K562 (cell line): Measurements from ENCODE around the gene TVP23A. TPM values are rescaled to one million over a fixed set of nuclear protein-coding genes. Genes with fewer than 3 reads are reported as not detected.

ENCODE experiments used
- ATAC-seq: fragments of 200-7000 bp; cut with Tn5 transposase; 3 replicates; pipeline ENCODE4 v1.9.1; 2020; ENCODE audit warnings: moderate library complexity
- BruUV-seq: library from RNA; stranded (reverse); fragments of 400-500 nt; replicated peaks from 2 replicates; lab custom pipeline; 2021; lab: Mats Ljungman, UMichigan
- CTCF ChIA-PET: fragments of 300-600 bp; formaldehyde crosslinking; extraction: SDS; loops from one replicate; lab custom pipeline; 2021; ENCODE audit warnings: low intra/inter-chr PET ratio; lab: Yijun Ruan, JAX
- POLR2A ChIA-PET: fragments of 300-600, 350-650 bp; sonication (Branson Sonifier 250); formaldehyde crosslinking; extraction: SDS; loops from one replicate; lab custom pipeline; 2021; ENCODE audit warnings: antibody characterized with exemption, inconsistent platforms; lab: Yijun Ruan, JAX
- DNase-seq, 4 experiments: peaks; one replicate each; pipeline versions ENCODE4 v3.0.0 to v3.0.0-alpha.2; 2011 to 2018; ENCODE audit warnings: low spot score in 3 of 4, mixed read lengths in 3 of 4; ENCODE audit errors: extremely low read depth in 1 of 4
- FAIRE-seq: peaks from 2 replicates; lab custom pipeline; 2011; peaks lifted over from hg19 to GRCh38; lab: Jason Lieb, UNC
- H2AFZ ChIP-seq: 2 replicates; pipeline ENCODE4 v1.6.0; 2011; ENCODE audit warnings: low read depth, low read length, control low read depth, inconsistent platforms
- H3K27ac ChIP-seq: fragments of 200-600 bp; 3 replicates; pipeline ENCODE4 v1.8.0; 2011; ENCODE audit warnings: low read depth, mild to moderate bottlenecking, control low read depth, inconsistent platforms, low read length, moderate library complexity, mixed read lengths; ENCODE audit errors: extremely low read depth
- H3K27me3 ChIP-seq, 2 experiments: fragments of 300-600 bp in 1 of 2; 2 replicates in 1 of 2; 3 replicates in 1 of 2; pipeline versions ENCODE4 v1.6.0 to v1.8.0; 2011; ENCODE audit warnings: inconsistent platforms in 2 of 2, low read length in 2 of 2, mild to moderate bottlenecking in 1 of 2, mixed read lengths in 1 of 2, moderate library complexity in 1 of 2; ENCODE audit not compliant: control insufficient read depth in 2 of 2, insufficient read depth in 2 of 2
- H3K36me3 ChIP-seq: fragments of 300-600 bp; 3 replicates; pipeline ENCODE4 v1.8.0; 2011; ENCODE audit warnings: mild to moderate bottlenecking, low read length, inconsistent platforms; ENCODE audit not compliant: control insufficient read depth, insufficient read depth
- H3K4me1 ChIP-seq, 2 experiments: fragments of 200-600 bp in 1 of 2; replicated peaks in 1 of 2; 2 replicates in 1 of 2; 3 replicates in 1 of 2; pipeline versions ENCODE4 v1.5.1 to v1.8.0; 2011; ENCODE audit warnings: inconsistent platforms in 2 of 2, low read length in 2 of 2, mild to moderate bottlenecking in 1 of 2, mixed read lengths in 1 of 2, moderate library complexity in 1 of 2; ENCODE audit not compliant: control insufficient read depth in 2 of 2, insufficient read depth in 2 of 2
- H3K4me2 ChIP-seq: 2 replicates; pipeline ENCODE4 v1.6.1; 2011; ENCODE audit warnings: low read length, control low read depth, inconsistent platforms, mixed read lengths; ENCODE audit not compliant: insufficient read depth
- H3K4me3 ChIP-seq: fragments of 200-600 bp; sonication (generic), shearing (Covaris generic); 2 replicates; pipeline ENCODE4 v1.5.1; 2016; ENCODE audit warnings: control low read depth, inconsistent platforms
- H3K79me2 ChIP-seq: fragments of 200-600 bp; 3 replicates; pipeline ENCODE4 v1.8.0; 2011; ENCODE audit warnings: low read length, inconsistent platforms; ENCODE audit not compliant: control insufficient read depth, insufficient read depth
- H3K9ac ChIP-seq, 2 experiments: 2 replicates each; pipeline versions ENCODE4 v1.6.0 to v1.6.1; 2011; ENCODE audit warnings: low read depth in 2 of 2, low read length in 2 of 2, control low read depth in 1 of 2, inconsistent platforms in 1 of 2, mild to moderate bottlenecking in 1 of 2, mixed read lengths in 1 of 2; ENCODE audit not compliant: insufficient read depth in 1 of 2
- H3K9me1 ChIP-seq: one replicate; pipeline ENCODE4 v1.6.0; 2011; ENCODE audit warnings: inconsistent platforms, mild to moderate bottlenecking, low read length, moderate library complexity; ENCODE audit not compliant: control insufficient read depth, insufficient read depth
- H3K9me3 ChIP-seq: replicated peaks from 2 replicates; pipeline ENCODE4 v1.5.1; 2011; ENCODE audit warnings: low read depth, low read length, inconsistent platforms; ENCODE audit not compliant: control insufficient read depth, insufficient read depth
- H4K20me1 ChIP-seq: replicated peaks from 2 replicates; pipeline ENCODE4 v1.6.1; 2011; ENCODE audit warnings: low read length, inconsistent platforms, mixed read lengths; ENCODE audit not compliant: control insufficient read depth, insufficient read depth
- CHD2 ChIP-seq: IDR thresholded peaks from 2 replicates; pipeline ENCODE4 v1.6.1; 2011; ENCODE audit warnings: low read depth, low read length
- DIDO1 ChIP-seq: fragments of 450-650 bp; IDR thresholded peaks from 2 replicates; pipeline ENCODE4 v1.6.1; 2016; ENCODE audit warnings: low read depth, missing biosample characterization, missing genetic modification characterization
- HDAC6 ChIP-seq: IDR thresholded peaks from 2 replicates; pipeline ENCODE4 v1.6.1; 2012; ENCODE audit warnings: low read depth, mild to moderate bottlenecking, control low read depth, inconsistent platforms, low read length, moderate library complexity
- HNRNPK ChIP-seq: fragments of 200-400 bp; formaldehyde crosslinking; IDR thresholded peaks from one replicate; pipeline ENCODE4 v1.6.1; 2018; ENCODE audit warnings: mild to moderate bottlenecking, low read depth, low read length; ENCODE audit not compliant: poor library complexity, severe bottlenecking
- HOXB6 ChIP-seq: fragments of 250-450 bp; sonication (Bioruptor Pico); IDR thresholded peaks from 2 replicates; pipeline ENCODE4 v1.5.1; 2022; ENCODE audit warnings: mild to moderate bottlenecking, borderline replicate concordance
- IFI16 ChIP-seq: fragments of 250-450 bp; sonication (Bioruptor Pico); IDR thresholded peaks from 2 replicates; pipeline ENCODE4 v2.1.2; 2022; ENCODE audit warnings: mild to moderate bottlenecking, inconsistent platforms
- MEIS2 ChIP-seq: fragments of 450-650 bp; IDR thresholded peaks from 2 replicates; pipeline ENCODE4 v1.6.1; 2014; ENCODE audit warnings: mild to moderate bottlenecking; ENCODE audit not compliant: partially characterized antibody
- MTA2 ChIP-seq: fragments of 450-650 bp; IDR thresholded peaks from 2 replicates; pipeline ENCODE4 v1.6.1; 2016; ENCODE audit warnings: low read depth
- NFATC3 ChIP-seq: fragments of 450-650 bp; IDR thresholded peaks from 2 replicates; pipeline ENCODE4 v1.6.1; 2017; ENCODE audit warnings: mild to moderate bottlenecking
- PPARD ChIP-seq: fragments of 250-450 bp; sonication (Bioruptor Pico); IDR thresholded peaks from 2 replicates; pipeline ENCODE4 v1.8.0; 2022; ENCODE audit warnings: inconsistent platforms, mild to moderate bottlenecking, moderate library complexity
- PRMT5 ChIP-seq: sonication (generic); formaldehyde crosslinking; IDR thresholded peaks from 2 replicates; pipeline ENCODE4 v1.5.0; 2020; ENCODE audit warnings: missing genetic modification reagents
- SMARCA4 ChIP-seq: fragments of 450-650 bp; IDR thresholded peaks from 2 replicates; pipeline ENCODE4 v1.6.1; 2016
- WHSC1 ChIP-seq: IDR thresholded peaks from one replicate; pipeline ENCODE4 v1.6.1; 2012; ENCODE audit warnings: low read length, control low read depth, inconsistent platforms
- ZC3H11A ChIP-seq: IDR thresholded peaks from 2 replicates; pipeline ENCODE4 v1.6.1; 2012; ENCODE audit warnings: low read depth, low read length, improper control_type of control experiment
- ZFP30 ChIP-seq: fragments of 250-450 bp; sonication (Bioruptor Pico); IDR thresholded peaks from 2 replicates; pipeline ENCODE4 v1.8.0; 2022; ENCODE audit warnings: moderate library complexity, mild to moderate bottlenecking, inconsistent platforms, borderline replicate concordance
- ZNF197 ChIP-seq: fragments of 200-800 bp; sonication (Bioruptor generic); IDR thresholded peaks from 2 replicates; pipeline ENCODE4 v1.6.1; 2016; ENCODE audit warnings: low read depth, missing genetic modification characterization, missing compliant biosample characterization
- ZNF239 ChIP-seq: fragments of 250-450 bp; sonication (Bioruptor Pico); IDR thresholded peaks from 2 replicates; pipeline ENCODE4 v1.4.0; 2020; ENCODE audit warnings: mild to moderate bottlenecking
- ZNF766 ChIP-seq: fragments of 200-800 bp; sonication (Bioruptor generic); conservative IDR thresholded peaks from 2 replicates; pipeline ENCODE4 v1.6.1; 2016; ENCODE audit warnings: missing genetic modification characterization, missing compliant biosample characterization
- WGBS: fragments of 100-300 bp; shearing (Covaris generic); methylation state at CpG from one replicate; pipeline ENCODE4 v1.1.6; 2016; ENCODE audit warnings: low coverage, mixed read lengths; ENCODE audit not compliant: insufficient coverage; ENCODE audit errors: missing lambda C conversion rate; 5-methylcytosine and 5-hydroxymethylcytosine counted together
- in situ Hi-C: fragments of 300-500 bp; cut with MboI; formaldehyde crosslinking; loops from 4 replicates; pipeline ENCODE4 v1.15.0; 2018; ENCODE audit warnings: inconsistent platforms, mixed read lengths
- intact Hi-C: fragments of 100-400 bp; cut with micrococcal nuclease; formaldehyde crosslinking; loops from 2 replicates; pipeline ENCODE4 v1.14.2; 2022
- polyA plus RNA-seq, 8 experiments: library from polyadenylated mRNA; depleted of rRNA in 4 of 8; stranded (reverse) in 5 of 8; unstranded in 3 of 8; fragments of >200 nt; fragmentation: Nextera tagmentation in 2 of 8; fragmentation: Illumina TruSeq in 1 of 8; extraction: Ambion mirVana in 2 of 8; extraction: Trizol in 1 of 8; gene quantifications; 2 replicates each; pipeline versions ENCODE4 v1.2.1 to v1.2.3, GENCODE V29; 2011 to 2014; ENCODE audit warnings: inconsistent platforms in 1 of 8, missing spikeins in 1 of 8
- total RNA-seq, 7 experiments: library from RNA; depleted of rRNA in 6 of 7; stranded (reverse); fragments of >200 nt in 6 of 7; fragmentation: Illumina TruSeq in 2 of 7; extraction: Trizol in 2 of 7; gene quantifications; 2 replicates each; pipeline versions ENCODE4 v1.2.1 to v1.2.3, GENCODE V29; 2011 to 2021; ENCODE audit warnings: low replicate concordance in 1 of 7
- TF ChIP-seq, protein P1 (sequence below): sonication (generic); formaldehyde crosslinking; IDR thresholded peaks from 2 replicates; pipeline ENCODE4 v1.4.0; 2020; ENCODE audit warnings: mild to moderate bottlenecking, missing genetic modification reagents
- TF ChIP-seq, protein P2 (sequence below): fragments of 450-650 bp; formaldehyde crosslinking; conservative IDR thresholded peaks from 2 replicates; pipeline ENCODE4 v1.4.0; 2022; ENCODE audit warnings: mild to moderate bottlenecking, missing genetic modification characterization

Gene TVP23A
- total and polyA plus RNA-seq, 9 of the 15 experiments (the other 6 are each of a cell fraction or from before 2014, with no cell fraction given), result 0.04 to 0.77 (median 0.10) TPM; not detected in 3

- FAIRE-seq (no peak), DNase-seq (no peak), ATAC-seq (no peak)
- in situ Hi-C loops (no loop called here), intact Hi-C loops (no loop called here)
- Histone ChIP-seq H3K4me1 (no peaks in the 10 kb centered on the region), H3K9me1 (no peaks in the 10 kb centered on the region), H3K4me3 (no peak overlapping the region), H3K36me3 (no peaks in the 10 kb centered on the region), H3K79me2 (no peaks in the 10 kb centered on the region), H3K4me2 (no peak overlapping the region), H3K9ac (no peak overlapping the region), H3K9me3 (no peaks in the 10 kb centered on the region), H4K20me1 (no peaks in the 10 kb centered on the region), H3K27me3 (peaks cover 20 to 25% of the 10 kb centered on the region in 2 experiments; a peak in 4 of 5 replicates), H2AFZ (no peak overlapping the region), H3K27ac (no peak overlapping the region)
- POLR2A ChIA-PET, result no interaction called here
- 0% methylated on average over 5 of the region's 5 CpGs for WGBS
- CTCF ChIA-PET, result no interaction called here
- TF ChIP-seq ZC3H11A, result no peak
- TF ChIP-seq, protein P1, sequence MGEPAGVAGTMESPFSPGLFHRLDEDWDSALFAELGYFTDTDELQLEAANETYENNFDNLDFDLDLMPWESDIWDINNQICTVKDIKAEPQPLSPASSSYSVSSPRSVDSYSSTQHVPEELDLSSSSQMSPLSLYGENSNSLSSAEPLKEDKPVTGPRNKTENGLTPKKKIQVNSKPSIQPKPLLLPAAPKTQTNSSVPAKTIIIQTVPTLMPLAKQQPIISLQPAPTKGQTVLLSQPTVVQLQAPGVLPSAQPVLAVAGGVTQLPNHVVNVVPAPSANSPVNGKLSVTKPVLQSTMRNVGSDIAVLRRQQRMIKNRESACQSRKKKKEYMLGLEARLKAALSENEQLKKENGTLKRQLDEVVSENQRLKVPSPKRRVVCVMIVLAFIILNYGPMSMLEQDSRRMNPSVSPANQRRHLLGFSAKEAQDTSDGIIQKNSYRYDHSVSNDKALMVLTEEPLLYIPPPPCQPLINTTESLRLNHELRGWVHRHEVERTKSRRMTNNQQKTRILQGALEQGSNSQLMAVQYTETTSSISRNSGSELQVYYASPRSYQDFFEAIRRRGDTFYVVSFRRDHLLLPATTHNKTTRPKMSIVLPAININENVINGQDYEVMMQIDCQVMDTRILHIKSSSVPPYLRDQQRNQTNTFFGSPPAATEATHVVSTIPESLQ (CRISPR knock-in tag), result no peak
- no peak for TF ChIP-seq MTA2
- TF ChIP-seq HDAC6, result no peak
- TF ChIP-seq ZFP30 (CRISPR knock-in tag), result no peak
- TF ChIP-seq ZNF766 (CRISPR knock-in tag), result no peak
- TF ChIP-seq HOXB6, result no peak
- no peak for TF ChIP-seq SMARCA4
- no peak for TF ChIP-seq IFI16 (CRISPR knock-in tag)
- no peak for TF ChIP-seq WHSC1
- TF ChIP-seq NFATC3, result no peak
- no peak for TF ChIP-seq MEIS2
- no peak for TF ChIP-seq PPARD (CRISPR knock-in tag)
- TF ChIP-seq ZNF197 (CRISPR knock-in tag), result no peak
- no peak for TF ChIP-seq DIDO1
- no peak for TF ChIP-seq CHD2
- TF ChIP-seq HNRNPK, result no peak
- TF ChIP-seq ZNF239 (CRISPR knock-in tag), result no peak
- TF ChIP-seq, protein P2, sequence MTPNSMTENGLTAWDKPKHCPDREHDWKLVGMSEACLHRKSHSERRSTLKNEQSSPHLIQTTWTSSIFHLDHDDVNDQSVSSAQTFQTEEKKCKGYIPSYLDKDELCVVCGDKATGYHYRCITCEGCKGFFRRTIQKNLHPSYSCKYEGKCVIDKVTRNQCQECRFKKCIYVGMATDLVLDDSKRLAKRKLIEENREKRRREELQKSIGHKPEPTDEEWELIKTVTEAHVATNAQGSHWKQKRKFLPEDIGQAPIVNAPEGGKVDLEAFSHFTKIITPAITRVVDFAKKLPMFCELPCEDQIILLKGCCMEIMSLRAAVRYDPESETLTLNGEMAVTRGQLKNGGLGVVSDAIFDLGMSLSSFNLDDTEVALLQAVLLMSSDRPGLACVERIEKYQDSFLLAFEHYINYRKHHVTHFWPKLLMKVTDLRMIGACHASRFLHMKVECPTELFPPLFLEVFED (CRISPR knock-in tag), result no peak
- no peak for TF ChIP-seq PRMT5
- BruUV-seq, result no TSS peak
Observed at GRCh38 chr16:10852948-10853347, 34.4 kb upstream of the TVP23A start.
